Loucy (cell line): ENCODE results near the gene SIDT2.

Experiments
- EZH2phosphoT487 ChIP-seq: fragments of 200-600 bp; IDR thresholded peaks from 2 replicates; pipeline ENCODE4 v1.6.1; 2018; ENCODE audit warnings: antibody characterized with exemption, mild to moderate bottlenecking, moderate library complexity, borderline replicate concordance
- TF ChIP-seq, protein P1 (sequence below): fragments of 200-600 bp; sonication (generic); conservative IDR thresholded peaks from 2 replicates; pipeline ENCODE4 v1.5.1; 2014; ENCODE audit warnings: mild to moderate bottlenecking, antibody characterized with exemption, low read length

GRCh38 chr11:117177534-117178209 is 871 bp upstream of the SIDT2 start:
- TF ChIP-seq, protein P1, sequence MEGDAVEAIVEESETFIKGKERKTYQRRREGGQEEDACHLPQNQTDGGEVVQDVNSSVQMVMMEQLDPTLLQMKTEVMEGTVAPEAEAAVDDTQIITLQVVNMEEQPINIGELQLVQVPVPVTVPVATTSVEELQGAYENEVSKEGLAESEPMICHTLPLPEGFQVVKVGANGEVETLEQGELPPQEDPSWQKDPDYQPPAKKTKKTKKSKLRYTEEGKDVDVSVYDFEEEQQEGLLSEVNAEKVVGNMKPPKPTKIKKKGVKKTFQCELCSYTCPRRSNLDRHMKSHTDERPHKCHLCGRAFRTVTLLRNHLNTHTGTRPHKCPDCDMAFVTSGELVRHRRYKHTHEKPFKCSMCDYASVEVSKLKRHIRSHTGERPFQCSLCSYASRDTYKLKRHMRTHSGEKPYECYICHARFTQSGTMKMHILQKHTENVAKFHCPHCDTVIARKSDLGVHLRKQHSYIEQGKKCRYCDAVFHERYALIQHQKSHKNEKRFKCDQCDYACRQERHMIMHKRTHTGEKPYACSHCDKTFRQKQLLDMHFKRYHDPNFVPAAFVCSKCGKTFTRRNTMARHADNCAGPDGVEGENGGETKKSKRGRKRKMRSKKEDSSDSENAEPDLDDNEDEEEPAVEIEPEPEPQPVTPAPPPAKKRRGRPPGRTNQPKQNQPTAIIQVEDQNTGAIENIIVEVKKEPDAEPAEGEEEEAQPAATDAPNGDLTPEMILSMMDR: no peak
- no peak for TF ChIP-seq EZH2phosphoT487
